ENCODE data around the gene PEX14.
A peak's percentile ranks its signal among the peaks of the same experiment; 100 is the strongest.

Gene PEX14

DNA sequence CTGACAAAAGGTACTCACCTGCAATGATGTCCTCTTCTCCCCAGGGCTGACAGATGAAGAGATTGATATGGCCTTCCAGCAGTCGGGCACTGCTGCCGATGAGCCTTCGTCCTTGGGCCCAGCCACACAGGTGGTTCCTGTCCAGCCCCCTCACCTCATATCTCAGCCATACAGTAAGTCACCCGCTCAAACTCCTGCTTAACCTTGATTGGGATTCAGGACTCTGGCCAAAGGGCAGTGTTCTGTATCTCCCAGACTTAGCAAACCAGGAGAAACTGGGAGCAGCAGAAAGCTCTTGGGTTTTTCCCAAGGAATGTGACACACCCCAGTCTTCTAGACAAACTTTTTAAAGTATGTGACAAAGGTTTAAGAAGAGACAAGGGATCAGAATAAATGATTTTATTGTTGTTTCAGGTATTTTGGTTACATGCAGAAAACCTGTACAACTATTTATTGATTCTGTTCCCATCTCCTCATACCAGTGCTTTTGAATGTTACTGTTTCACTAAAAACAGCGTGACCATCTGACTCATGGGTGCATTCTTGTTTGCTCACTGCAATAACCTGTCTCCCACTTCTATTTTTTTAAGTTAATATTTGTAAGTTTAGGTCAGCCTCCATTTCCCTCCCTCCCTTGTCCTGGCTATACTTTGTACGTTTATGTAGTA lies 124.6 kb downstream of the PEX14 start:
- no peak for DNase-seq

DNA sequence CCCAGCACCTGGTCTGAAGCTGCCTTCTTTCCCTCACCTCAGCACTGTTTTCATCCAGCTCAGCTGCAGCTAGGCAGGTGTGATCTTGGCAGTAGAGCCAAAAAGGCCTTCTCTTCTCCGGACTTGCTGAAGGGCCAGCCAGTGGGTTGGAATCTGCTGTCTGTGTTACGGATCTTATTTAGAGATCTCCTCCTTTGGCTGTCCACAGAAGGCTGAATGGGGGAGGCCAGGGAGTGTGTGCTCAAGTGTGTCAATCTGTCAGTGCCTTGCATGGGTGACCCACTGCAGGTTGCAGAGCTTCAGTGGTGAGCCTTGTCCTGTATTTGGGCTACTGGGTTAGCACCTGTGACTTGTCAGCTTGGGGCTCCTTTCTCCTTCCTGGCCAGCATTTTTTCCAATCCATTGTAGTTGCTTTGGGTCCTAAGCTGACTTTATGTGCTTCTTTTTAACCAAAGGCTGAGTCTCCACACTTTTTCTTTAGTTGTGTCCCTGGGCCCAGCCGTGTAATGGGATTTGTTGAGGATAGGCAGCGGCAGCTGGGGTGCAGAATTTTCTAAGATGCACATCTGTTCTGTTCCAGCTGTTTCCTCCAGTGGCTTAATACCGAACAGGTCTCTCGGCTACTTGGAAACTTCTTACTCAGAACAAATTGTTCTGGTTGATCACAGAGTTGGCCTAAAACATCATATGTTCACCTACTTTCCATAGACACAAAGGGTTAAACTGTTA lies 126.8 kb downstream of the PEX14 start:
- DNase-seq: peak; percentile 24

DNA sequence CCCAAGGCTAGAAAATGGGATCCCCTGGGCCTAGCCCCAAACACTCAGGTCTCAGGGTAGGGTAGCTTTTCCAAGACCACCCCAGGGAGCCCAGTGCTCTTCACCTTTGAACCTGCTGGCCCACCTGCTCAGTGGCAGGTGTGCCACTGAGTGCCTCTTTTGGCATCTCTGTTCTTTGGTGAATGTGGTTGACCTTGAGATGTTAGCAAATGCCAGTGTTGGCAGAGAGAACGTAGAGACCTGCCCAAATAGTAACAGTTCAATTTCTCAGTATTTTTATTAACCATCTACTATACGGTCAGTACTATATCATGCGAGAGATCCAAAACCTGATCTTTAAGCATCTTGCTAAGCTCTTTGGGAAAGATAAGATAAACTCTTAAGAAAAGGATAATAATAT lies 128.2 kb downstream of the PEX14 start:
- no peak for DNase-seq

DNA sequence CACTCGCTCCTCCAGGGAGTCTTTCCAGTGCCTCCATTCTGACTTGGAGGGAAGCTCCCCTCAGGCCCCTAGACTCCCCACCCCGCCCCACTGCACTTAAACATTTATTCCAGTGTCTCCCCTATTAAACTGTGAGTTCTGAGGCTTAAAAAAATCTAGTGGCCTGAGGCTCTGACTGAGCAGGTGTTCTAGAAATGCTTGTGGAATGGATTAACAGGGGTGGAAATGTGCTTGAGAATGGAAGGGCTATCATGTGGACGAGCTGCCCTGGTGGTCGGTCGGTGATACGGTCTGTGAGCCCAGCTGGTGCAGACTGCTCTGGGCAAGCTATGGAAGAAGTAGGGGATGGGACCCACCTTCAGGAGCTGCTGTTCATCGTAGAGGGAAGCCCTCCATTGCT lies 130.2 kb downstream of the PEX14 start:
- peak; percentile 37 for DNase-seq

DNA sequence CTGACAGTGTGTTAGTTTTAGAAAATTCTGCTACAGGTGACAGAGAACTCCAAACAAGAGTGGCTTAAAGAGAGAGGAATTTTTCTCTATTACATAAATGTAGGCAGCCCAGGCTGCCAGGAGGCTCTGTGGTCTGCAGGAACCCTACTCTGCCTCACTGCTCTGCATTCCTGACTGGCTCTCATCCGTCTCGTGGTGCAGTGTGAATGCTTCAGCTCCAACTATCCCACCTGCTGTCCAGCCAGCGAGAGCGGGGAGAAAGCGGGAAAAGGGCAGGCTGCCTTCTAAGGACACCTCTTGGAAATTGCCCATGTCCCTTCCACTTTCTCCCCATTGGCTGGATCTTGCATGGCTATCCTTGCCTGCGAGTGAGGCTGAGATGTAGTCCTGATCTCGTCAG lies 131.3 kb downstream of the PEX14 start:
- DNase-seq: no peak

DNA sequence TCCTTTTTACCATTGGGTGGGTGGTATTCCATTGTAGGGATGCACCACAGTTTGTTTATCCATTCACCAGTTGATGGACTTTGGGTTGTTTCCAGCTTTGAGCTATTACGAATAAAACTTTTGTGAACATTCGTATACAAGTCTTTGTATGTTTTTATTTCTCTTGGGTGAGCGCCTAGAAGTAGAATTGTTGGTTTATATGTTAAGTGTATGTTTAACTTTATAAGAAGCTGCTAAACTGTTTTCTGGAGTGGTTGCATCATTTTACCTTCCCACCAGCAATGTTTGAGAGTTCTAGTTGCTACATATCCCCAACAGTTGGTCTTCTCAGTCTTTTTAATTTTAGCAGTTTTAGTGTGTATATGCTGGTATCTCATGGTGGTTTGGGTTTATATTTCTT lies 132.5 kb downstream of the PEX14 start:
- DNase-seq: no peak

DNA sequence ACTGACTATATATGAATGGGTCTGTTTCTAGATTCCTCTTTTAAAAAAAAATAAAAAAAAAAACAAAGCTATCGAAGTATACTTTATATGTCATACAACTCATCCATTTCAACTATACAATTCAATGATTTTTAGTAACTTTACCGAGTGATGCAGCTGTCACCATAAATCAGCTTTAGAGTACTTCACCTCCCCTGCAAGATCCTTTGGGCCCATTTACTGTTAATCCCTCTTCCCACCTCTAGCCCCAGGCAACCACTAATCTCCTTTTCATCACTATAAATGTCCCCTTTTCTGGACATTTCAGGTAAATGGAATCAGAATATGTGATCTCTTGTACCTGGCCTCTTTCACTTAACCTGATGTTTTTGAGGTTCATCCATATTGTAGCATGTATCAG lies 133.9 kb downstream of the PEX14 start:
- DNase-seq: peak; percentile 66

DNA sequence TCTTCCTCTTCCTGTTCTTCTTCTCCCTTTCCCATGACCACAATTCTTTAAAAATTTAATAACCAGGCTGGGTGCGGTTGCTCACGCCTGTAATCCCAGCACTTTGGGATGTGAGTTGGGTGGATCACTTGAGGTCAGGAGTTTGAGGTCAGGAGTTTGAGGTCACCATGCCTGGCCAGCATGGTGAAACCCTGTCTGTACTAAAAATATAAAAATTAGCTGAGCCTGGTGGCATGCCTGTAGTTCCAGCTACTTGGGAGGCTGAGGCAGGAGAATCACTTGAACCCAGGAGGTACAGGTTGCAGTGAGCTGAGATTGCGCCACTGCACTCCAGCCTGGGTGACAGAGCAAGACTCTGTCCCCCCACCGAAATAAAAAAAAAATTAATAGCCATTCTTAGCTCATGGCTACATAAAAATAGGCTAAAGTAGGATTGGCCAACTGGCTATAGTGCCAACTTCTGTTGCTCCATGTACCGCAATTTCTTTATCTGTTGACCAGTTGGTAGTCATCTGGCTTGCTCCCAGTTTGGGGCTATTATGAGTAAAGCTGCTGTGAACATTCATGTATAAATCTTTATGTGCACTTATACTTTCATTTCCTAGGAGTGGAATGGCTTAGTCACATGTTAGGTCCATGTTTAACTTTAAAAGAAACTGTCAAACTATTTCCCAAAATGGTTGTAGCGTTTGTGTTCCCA lies 136.3 kb downstream of the PEX14 start:
- no peak for DNase-seq

DNA sequence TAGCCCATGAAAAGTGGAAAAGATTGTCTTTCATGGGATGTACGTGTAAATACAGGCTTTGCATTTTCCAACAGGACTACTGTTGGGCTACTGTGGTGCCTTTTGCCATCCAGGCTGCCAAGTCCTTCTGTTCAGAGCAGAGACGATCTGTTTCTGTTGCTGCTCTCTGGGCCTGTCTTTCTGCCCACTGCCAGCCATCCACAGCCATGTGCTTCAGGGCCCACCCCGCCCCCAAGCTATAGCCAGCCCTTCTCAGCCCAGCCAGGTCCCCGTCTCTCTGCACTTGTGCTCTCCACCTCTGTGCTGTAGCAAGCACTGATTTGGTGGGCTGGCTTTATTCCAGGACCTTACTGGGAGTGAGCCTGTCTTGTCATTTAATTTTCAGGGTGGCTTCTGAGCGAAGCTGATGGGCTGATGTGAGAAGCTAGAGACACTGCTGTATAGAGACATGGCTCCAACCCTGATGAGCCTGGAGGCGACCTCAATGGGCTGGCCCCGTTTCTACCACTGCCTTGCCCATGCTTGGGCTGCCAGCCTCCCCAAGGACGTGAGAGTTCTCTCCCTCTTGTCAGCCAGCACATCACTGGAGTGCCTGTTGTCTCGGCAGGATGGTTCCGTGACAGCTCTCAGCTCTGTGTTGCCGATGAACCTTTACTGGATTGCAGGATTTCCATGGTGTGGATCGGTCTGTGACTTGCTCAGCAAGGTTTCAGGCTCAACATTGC lies 137.8 kb downstream of the PEX14 start:
- DNase-seq: no peak

DNA sequence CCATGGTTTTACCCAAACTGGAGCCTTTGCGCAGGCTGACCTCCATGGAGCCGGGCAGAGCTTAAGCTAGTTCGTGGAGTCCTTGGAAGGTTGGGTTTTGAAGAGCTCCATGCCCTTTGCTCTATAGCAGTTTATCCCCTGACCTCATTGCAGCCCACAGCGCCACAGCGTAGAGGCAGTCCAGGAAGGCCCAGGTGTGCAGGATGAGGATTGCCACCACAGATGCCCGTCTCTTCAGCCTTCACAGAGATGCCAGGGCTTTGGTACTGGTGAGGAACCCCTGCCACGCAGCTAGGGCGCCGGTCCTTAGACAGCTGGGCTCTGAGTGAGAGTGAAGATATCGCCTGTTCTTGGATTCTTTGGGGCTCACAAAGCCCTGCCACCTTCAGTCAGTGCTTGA lies 138.6 kb downstream of the PEX14 start:
- no peak for DNase-seq

DNA sequence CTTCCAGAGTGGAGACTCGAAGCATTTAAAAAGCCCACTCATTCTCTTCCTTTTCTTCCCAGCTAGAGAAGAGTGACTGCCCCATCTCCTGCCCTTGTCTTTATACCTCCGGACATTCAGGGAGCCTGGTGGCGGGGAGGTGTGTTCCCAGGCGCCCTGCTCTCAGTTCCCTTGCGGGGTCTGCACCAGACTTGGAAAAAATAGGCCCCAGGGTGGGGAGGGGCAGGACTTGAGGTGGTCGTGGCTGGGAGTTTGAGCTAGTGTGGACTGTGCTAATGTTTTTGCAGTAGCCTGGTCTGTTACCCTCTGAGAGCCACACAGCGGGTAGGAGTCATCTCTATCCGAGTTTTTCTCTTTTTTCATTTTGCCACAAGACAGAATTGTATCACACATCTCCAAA lies 139.1 kb downstream of the PEX14 start:
- DNase-seq: no peak

DNA sequence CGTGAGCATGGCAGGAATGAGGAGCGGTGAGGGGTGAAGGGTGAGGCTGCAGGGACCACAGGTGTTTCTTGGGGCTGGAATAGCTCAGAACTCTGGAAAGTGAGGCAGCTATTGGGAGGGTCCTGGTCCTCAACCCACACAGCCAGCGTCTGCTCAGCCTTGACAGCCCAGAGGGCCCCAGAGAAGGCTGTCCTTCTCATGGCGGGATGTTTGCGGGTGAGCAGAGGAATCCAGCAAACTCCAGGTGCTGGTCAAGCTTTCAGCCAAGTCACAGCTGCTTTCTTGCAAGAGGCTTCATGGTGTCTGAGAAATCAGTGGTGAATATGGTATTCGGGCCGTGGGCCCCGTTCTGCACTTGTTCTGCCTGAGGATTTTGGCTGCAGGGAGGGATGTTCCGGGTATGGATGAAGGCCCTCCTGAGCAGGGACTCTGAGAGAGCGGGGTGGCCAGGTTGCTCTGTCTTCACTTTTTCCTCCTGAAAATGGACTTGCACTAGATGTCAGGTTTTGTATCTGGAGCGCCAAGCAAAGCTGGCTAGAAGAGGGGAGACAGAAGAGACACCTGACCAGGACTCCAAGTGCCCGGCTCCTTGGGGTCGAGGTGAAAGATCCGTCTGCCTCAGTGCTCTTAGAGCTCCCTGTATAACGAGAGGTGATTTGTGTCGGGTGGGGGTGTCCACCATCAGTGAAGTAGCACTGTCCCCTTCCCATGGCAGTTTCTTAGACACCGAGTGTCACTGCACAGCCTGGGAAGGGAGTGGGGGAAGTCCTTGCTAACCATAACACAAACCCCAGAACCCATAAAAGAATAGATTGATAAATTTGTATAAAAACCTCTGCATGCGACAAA lies 139.9 kb downstream of the PEX14 start:
- DNase-seq: no peak

DNA sequence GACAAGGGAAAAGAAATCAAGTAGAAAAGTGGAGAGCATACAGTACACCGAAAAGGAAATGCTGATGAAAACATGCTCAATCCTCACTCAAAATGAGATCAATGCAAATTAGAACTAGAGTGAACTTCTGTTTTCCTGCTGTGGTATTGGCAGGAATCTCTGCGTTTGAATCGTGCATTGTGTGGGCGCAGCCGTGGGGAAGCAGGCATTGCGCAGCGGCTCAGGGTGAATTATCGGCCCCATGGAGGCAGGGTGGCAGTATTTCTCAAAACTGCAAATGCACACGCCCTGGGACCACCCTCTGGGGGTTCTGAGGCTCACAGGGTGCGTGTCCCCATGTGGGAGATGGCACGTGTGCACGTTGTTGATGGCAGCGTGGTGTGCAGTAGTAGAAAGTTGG lies 140.6 kb downstream of the PEX14 start:
- DNase-seq: no peak

DNA sequence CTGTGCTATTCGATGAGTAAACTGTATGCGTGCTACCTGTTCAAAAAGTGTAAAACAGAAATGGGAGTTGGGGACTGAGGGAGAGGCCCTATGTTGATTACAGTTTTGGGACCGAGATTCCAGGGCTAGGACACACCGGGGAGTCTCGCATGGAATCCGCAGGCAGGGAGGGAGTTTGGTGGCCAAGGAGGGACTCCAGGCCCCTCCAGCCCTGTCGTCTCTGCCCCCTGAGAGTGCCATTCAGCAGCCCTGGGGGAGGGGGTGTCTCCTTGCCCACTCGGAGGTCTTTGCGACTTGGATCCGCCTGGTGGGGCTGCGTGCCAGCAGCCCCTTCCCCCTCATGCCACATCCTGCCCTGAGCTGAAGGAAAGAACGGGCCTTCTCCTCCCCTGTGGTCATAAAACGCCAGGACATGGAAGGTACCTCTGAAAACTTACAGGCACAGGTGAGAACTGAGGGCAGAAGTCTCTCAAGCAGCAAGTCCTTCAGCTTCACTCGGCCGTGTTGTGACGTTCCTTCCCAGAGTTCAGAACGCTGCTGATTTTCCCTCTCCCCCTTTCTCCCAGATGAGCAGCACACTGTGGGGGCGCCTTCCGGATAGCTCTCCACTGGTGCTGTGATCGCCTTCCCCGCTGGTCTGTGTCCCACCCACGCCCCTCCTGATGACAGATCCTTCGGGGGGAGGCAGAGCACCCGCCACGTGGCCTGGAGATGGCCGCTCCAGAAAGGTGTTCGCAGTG lies 141.4 kb downstream of the PEX14 start:
- no peak for DNase-seq

DNA sequence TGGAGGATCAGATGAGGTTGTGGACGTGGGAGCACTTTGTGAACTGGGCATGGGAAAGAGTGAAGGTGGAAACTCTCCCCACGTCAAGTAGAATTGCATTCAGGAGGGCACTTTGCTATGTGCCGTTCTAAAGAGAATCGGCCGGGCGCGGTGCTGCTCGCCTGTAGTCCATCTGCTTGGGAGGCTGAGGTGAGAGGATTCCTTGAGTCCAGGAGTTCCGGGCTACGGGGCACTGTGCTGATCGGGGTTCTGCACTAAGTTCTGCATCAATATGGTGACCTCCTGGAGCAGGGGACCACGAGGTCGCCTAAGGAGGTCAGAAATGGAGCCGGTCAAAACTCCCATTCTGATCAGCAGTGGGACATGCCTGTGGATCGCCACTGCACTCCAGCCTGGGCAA lies 141.9 kb downstream of the PEX14 start:
- DNase-seq: no peak

DNA sequence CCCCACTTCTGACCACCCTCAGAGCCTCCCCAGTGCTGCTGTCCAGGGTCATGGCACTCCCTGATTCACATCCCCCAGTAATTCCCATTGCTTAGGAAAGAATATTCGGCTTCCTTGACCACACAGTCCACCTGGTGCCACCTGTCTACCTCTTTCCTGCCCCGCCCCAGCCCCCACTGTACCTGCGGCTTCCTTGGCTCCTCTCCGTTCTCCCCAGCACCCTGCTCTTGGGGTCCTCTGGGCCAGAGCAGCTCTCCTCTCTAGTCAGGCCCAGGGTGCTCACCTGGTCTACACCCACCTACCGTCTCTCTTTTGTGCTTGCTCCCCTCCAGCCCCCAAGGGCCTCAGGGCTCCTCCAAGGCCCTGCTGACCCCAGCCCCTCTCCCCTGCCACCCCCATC lies 142.6 kb downstream of the PEX14 start:
- DNase-seq: no peak

DNA sequence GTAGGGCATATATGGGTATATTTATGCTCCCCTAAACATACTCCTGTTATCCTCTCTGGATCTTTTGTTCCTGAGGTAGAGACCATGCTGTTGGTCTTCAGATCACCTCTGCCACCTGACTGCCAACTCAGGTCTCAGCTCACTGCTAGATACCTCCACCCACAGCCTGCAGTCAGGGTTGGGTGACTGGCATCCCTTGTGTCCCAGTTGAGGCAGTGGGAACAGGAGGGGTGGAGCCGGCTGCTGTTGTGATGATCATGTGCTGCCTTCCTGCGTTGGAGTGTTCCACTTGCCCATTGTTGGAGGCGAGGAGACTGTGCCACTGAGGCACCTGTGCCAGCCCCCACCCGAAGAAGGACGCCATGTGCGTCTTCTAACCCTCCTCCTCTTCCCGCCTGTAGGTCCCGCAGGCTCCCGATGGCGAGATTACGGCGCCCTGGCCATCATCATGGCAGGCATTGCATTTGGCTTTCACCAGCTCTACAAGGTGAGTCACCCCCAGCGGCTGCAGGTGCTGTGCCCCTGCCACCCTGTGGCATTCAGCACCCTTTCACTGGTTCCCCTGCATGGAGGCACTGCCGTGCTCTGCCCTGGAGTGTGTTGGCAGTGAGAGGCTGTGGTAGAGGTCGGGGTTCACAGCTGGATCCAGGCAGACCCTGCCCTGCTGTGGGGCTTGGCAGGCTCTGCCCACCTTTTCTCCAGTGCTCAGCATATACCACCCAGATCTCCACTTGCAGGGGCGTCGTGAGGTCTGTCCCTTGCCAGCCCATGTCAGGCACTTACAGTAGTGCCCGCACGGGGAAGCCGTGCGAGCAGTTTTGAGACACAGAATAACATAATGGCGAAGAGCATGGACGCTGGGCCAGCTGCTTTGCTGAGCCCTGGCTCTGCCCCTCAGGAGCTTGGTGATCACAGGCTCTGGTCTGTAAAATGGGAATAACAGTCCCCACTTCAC lies 143.5 kb downstream of the PEX14 start:
- DNase-seq: no peak

DNA sequence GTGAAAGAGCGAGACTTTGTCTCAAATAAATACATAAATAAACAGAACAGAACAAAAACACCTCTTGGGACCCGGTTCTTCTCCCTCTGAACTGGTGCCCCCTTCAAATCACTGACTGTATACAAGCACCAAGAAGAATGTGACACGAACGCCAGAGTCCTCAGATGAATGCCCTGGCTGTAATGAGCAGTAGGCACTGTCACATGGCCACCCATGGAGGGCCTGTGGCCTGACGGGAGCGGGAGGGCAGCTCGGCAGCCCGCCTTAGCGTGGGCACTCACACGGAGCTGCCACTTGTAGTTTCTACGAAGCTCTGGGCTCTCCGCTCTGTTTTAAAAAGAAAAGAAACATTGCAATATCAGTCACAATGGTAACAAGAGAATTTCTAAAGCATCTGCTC lies 146.0 kb downstream of the PEX14 start:
- no peak for DNase-seq

DNA sequence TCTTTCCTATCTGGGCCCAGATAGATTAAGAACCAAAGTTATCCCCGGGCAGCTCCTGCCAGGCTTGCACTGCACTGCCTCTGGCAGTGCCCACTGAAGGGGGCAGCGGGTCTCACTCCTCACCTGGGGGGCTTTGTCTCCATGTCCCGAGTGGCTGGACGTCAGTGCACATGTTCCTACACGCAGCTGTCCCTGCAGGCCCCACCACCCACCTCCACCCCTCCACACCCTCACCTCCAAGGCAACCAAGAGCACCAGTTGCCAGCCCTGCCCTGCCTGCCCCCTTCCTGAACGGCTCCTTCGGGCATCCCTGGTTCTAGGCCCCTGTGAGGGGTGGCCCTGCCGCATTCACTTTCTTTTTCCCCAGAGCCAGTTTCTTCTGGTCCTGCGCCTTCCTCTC lies 147.2 kb downstream of the PEX14 start:
- no peak for DNase-seq

DNA sequence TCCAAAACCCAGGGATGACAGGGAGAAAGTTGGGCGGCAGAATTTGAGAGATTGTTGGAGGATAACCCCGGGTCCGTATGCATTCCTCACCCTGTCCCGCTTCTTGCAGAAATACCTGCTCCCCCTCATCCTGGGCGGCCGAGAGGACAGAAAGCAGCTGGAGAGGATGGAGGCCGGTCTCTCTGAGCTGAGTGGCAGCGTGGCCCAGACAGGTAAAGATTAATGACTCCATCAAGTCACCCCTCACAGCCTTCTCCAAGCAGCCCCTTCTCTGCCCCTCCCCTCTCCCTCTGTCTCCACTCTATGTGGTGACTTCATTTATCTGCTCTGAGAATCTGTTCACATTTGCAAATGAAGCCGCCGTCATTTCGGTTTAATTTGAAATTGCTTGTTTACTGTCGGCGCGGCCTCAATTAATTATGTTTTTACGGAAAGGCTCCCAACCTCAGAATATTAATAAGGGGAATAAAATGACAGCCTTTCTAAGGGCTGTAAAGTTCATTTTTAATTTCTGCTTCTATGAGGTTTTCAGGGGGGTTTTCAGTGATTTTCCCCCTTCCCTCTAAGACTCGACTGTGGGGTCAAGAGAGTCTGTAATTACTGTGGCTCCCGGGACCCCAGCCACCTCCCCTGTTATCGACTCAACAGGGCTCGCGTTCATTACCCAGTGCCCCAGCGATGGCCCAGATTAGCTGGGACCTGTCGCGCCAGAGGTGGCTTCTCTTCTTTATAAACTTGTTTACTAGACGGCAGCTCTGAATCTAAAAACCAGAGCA lies 148.3 kb downstream of the PEX14 start:
- DNase-seq: no peak

Measured in NCI-H524 treated with DMSO at 0.1 percent for 48 hours (cell line).